ENCODE results near the gene APC2.

The APC2 gene

DNA sequence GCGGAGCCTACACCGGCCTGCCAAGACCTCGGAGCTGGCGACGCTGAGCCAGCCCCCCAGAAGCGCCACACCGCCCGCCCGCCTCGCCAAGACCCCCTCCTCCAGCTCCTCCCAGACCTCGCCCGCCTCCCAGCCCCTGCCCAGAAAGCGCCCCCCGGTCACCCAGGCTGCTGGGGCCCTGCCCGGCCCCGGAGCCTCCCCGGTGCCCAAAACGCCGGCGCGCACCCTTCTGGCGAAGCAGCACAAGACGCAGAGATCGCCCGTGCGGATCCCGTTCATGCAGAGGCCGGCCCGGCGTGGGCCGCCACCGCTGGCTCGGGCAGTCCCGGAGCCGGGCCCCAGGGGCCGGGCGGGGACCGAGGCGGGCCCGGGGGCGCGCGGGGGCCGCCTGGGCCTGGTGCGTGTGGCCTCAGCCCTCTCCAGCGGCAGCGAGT lies 18.9 kb downstream of the APC2 start:
- H3K14ac ChIP-seq (ENCODE audit: low read length) = no peak overlapping the region
- H3K27ac ChIP-seq (ENCODE audit: low read depth, low read length) = no peak overlapping the region
- no CpG with 5 or more reads among the region's 47 CpGs for WGBS (ENCODE audit: extremely low coverage, insufficient coverage, insufficient read length)

GRCh38 chr19:1469255-1470054 lies 19.5 kb downstream of the APC2 start:
- H3K79me2 ChIP-seq (ENCODE audit: control insufficient read depth, insufficient read depth, low read length, poor library complexity) = no peaks in the 10 kb centered on the region
- H3K27ac ChIP-seq (ENCODE audit: low read depth, low read length) = no peak overlapping the region
- H3K36me3 ChIP-seq (ENCODE audit: control insufficient read depth in 1 of 2, insufficient read depth in 2 of 2, low read length in 2 of 2) = peaks cover 0 to 3% of the 10 kb centered on the region in 2 experiments
- peaks cover 30% of the 10 kb centered on the region for H3K9me3 ChIP-seq (ENCODE audit: insufficient read depth, low read depth, low read length)
- WGBS (ENCODE audit: extremely low coverage, insufficient coverage, insufficient read length) = no CpG with 5 or more reads among the region's 117 CpGs
- no peak overlapping the region for H2AFZ ChIP-seq (ENCODE audit: insufficient read depth, low read length, poor library complexity)
- no peak overlapping the region for H4K8ac ChIP-seq (ENCODE audit: low read depth, low read length)
- no peaks in the 10 kb centered on the region for H3K79me1 ChIP-seq (ENCODE audit: low read length)
- no peak overlapping the region for H4K12ac ChIP-seq (ENCODE audit: low read depth, low read length)
- peaks cover 5 to 19% of the 10 kb centered on the region in 2 experiments for H3K4me1 ChIP-seq (ENCODE audit: control insufficient read depth in 1 of 2, insufficient read depth in 2 of 2, low read length in 2 of 2)
- H2AK5ac ChIP-seq (ENCODE audit: low read length) = no peak overlapping the region
- no peak overlapping the region for H3K18ac ChIP-seq (ENCODE audit: low read length)
- no peak overlapping the region for H2BK120ac ChIP-seq (ENCODE audit: insufficient read depth, low read length, poor library complexity)
- H3K4me3 ChIP-seq (ENCODE audit: low read depth, low read length) = no peak overlapping the region
- H2BK12ac ChIP-seq (ENCODE audit: low read length) = no peak overlapping the region
- H3K27me3 ChIP-seq (ENCODE audit: insufficient read depth, low read length) = peaks cover 74% of the 10 kb centered on the region
- H4K91ac ChIP-seq (ENCODE audit: low read depth, low read length) = no peak overlapping the region
- H3K4ac ChIP-seq (ENCODE audit: low read depth, low read length) = no peak overlapping the region
- no peak overlapping the region for H3K14ac ChIP-seq (ENCODE audit: low read length)
- peak overlapping the region; percentile 39 for H3K4me2 ChIP-seq (ENCODE audit: low read length)
- no peak overlapping the region for H2BK5ac ChIP-seq (ENCODE audit: low read depth, low read length, poor library complexity)
- H3K9ac ChIP-seq (ENCODE audit: low read length) = no peak overlapping the region
- H3K23ac ChIP-seq (ENCODE audit: low read length) = no peak overlapping the region
- no peak for DNase-seq

More for the DNA sequence above, 18.9 kb downstream of the APC2 start:
- Histone ChIP-seq H3K36me3 (ENCODE audit: control insufficient read depth in 1 of 2, insufficient read depth in 2 of 2, low read length in 2 of 2) (no peaks in the 10 kb centered on the region), H2AK5ac (ENCODE audit: low read length) (no peak overlapping the region), H3K27me3 (ENCODE audit: insufficient read depth, low read length) (peaks cover 74% of the 10 kb centered on the region), H3K4ac (ENCODE audit: low read depth, low read length) (no peak overlapping the region), H4K12ac (ENCODE audit: low read depth, low read length) (no peak overlapping the region), H3K9me3 (ENCODE audit: insufficient read depth, low read depth, low read length) (peaks cover 30% of the 10 kb centered on the region), H4K8ac (ENCODE audit: low read depth, low read length) (no peak overlapping the region), H3K79me1 (ENCODE audit: low read length) (no peaks in the 10 kb centered on the region), H2BK5ac (ENCODE audit: low read depth, low read length, poor library complexity) (no peak overlapping the region), H3K4me2 (ENCODE audit: low read length) (peak overlapping the region; percentile 39), H3K4me3 (ENCODE audit: low read depth, low read length) (no peak overlapping the region), H3K4me1 (ENCODE audit: control insufficient read depth in 1 of 2, insufficient read depth in 2 of 2, low read length in 2 of 2) (peaks cover 5 to 19% of the 10 kb centered on the region in 2 experiments), H4K91ac (ENCODE audit: low read depth, low read length) (no peak overlapping the region), H3K9ac (ENCODE audit: low read length) (no peak overlapping the region), H3K79me2 (ENCODE audit: control insufficient read depth, insufficient read depth, low read length, poor library complexity) (no peaks in the 10 kb centered on the region), H2BK12ac (ENCODE audit: low read length) (no peak overlapping the region), H3K18ac (ENCODE audit: low read length) (no peak overlapping the region), H2AFZ (ENCODE audit: insufficient read depth, low read length, poor library complexity) (no peak overlapping the region), H3K23ac (ENCODE audit: low read length) (no peak overlapping the region), H2BK120ac (ENCODE audit: insufficient read depth, low read length, poor library complexity) (no peak overlapping the region)
- DNase-seq = peak in 1 of 2 donors; percentile 37

DNA sequence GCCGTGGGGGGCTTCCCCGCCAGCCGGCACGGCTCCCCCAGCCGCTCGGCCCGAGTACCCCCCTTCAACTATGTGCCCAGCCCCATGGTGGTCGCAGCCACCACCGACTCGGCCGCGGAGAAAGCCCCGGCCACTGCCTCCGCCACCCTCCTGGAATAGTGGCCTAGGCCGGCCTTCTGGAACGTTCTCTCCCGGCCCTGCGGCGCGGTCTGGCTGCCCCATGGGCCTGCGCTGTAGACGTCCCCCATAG lies 20.1 kb downstream of the APC2 start:
- Histone ChIP-seq H3K9ac (ENCODE audit: low read length) (no peak overlapping the region), H3K4me2 (ENCODE audit: low read length) (peak overlapping the region; percentile 50), H2BK120ac (ENCODE audit: insufficient read depth, low read length, poor library complexity) (no peak overlapping the region), H4K91ac (ENCODE audit: low read depth, low read length) (no peak overlapping the region), H3K18ac (ENCODE audit: low read length) (no peak overlapping the region), H3K14ac (ENCODE audit: low read length) (no peak overlapping the region), H3K4ac (ENCODE audit: low read depth, low read length) (no peak overlapping the region), H3K27ac (ENCODE audit: low read depth, low read length) (no peak overlapping the region), H4K12ac (ENCODE audit: low read depth, low read length) (no peak overlapping the region), H2BK12ac (ENCODE audit: low read length) (no peak overlapping the region), H3K36me3 (ENCODE audit: control insufficient read depth in 1 of 2, insufficient read depth in 2 of 2, low read length in 2 of 2) (peaks cover 3 to 8% of the 10 kb centered on the region in 2 experiments), H4K8ac (ENCODE audit: low read depth, low read length) (no peak overlapping the region), H3K23ac (ENCODE audit: low read length) (no peak overlapping the region), H2AFZ (ENCODE audit: insufficient read depth, low read length, poor library complexity) (no peak overlapping the region), H2AK5ac (ENCODE audit: low read length) (no peak overlapping the region), H3K4me1 (ENCODE audit: control insufficient read depth in 1 of 2, insufficient read depth in 2 of 2, low read length in 2 of 2) (peaks cover 5 to 19% of the 10 kb centered on the region in 2 experiments), H2BK5ac (ENCODE audit: low read depth, low read length, poor library complexity) (no peak overlapping the region), H3K79me2 (ENCODE audit: control insufficient read depth, insufficient read depth, low read length, poor library complexity) (no peaks in the 10 kb centered on the region), H3K79me1 (ENCODE audit: low read length) (no peaks in the 10 kb centered on the region), H3K27me3 (ENCODE audit: insufficient read depth, low read length) (peaks cover 73% of the 10 kb centered on the region), H3K4me3 (ENCODE audit: low read depth, low read length) (no peak overlapping the region), H3K9me3 (ENCODE audit: insufficient read depth, low read depth, low read length) (peaks cover 29% of the 10 kb centered on the region)
- no peak for DNase-seq
- WGBS (ENCODE audit: extremely low coverage, insufficient coverage, insufficient read length) = no CpG with 5 or more reads among the region's 22 CpGs

- H3K4ac ChIP-seq (ENCODE audit: low read depth, low read length) = no peak overlapping the region
- no peak overlapping the region for H3K18ac ChIP-seq (ENCODE audit: low read length)
- no CpG with 5 or more reads among the region's 67 CpGs for WGBS (ENCODE audit: extremely low coverage, insufficient coverage, insufficient read length)
- H3K4me1 ChIP-seq (ENCODE audit: control insufficient read depth in 1 of 2, insufficient read depth in 2 of 2, low read length in 2 of 2) = peaks cover 5 to 19% of the 10 kb centered on the region in 2 experiments
- no peak overlapping the region for H4K12ac ChIP-seq (ENCODE audit: low read depth, low read length)
- H2BK12ac ChIP-seq (ENCODE audit: low read length) = no peak overlapping the region
- H4K91ac ChIP-seq (ENCODE audit: low read depth, low read length) = no peak overlapping the region
- peaks cover 6 to 11% of the 10 kb centered on the region in 2 experiments for H3K36me3 ChIP-seq (ENCODE audit: control insufficient read depth in 1 of 2, insufficient read depth in 2 of 2, low read length in 2 of 2)
- peak in 1 of 2 donors; percentile 56 for DNase-seq
- H3K9me3 ChIP-seq (ENCODE audit: insufficient read depth, low read depth, low read length) = peaks cover 25% of the 10 kb centered on the region
- H3K4me2 ChIP-seq (ENCODE audit: low read length) = peak overlapping the region; percentile 50
- H3K27ac ChIP-seq (ENCODE audit: low read depth, low read length) = no peak overlapping the region
- no peaks in the 10 kb centered on the region for H3K79me1 ChIP-seq (ENCODE audit: low read length)
- H3K4me3 ChIP-seq (ENCODE audit: low read depth, low read length) = no peak overlapping the region
- no peak overlapping the region for H2AK5ac ChIP-seq (ENCODE audit: low read length)
- no peak overlapping the region for H2AFZ ChIP-seq (ENCODE audit: insufficient read depth, low read length, poor library complexity)
- H3K9ac ChIP-seq (ENCODE audit: low read length) = no peak overlapping the region
- H2BK120ac ChIP-seq (ENCODE audit: insufficient read depth, low read length, poor library complexity) = no peak overlapping the region
- peaks cover 68% of the 10 kb centered on the region for H3K27me3 ChIP-seq (ENCODE audit: insufficient read depth, low read length)
- no peaks in the 10 kb centered on the region for H3K79me2 ChIP-seq (ENCODE audit: control insufficient read depth, insufficient read depth, low read length, poor library complexity)
- no peak overlapping the region for H3K14ac ChIP-seq (ENCODE audit: low read length)
- H3K23ac ChIP-seq (ENCODE audit: low read length) = no peak overlapping the region
- H4K8ac ChIP-seq (ENCODE audit: low read depth, low read length) = no peak overlapping the region
- no peak overlapping the region for H2BK5ac ChIP-seq (ENCODE audit: low read depth, low read length, poor library complexity)
Observed at GRCh38 chr19:1470305-1471009, 20.5 kb downstream of the APC2 start.

All from trophoblast cell (in vitro differentiated cells and primary cell).